Adrenal gland (tissue), 12 donors: Measurements from ENCODE around the gene SIGLEC9. TPM values are rescaled to one million over a fixed set of nuclear protein-coding genes. Genes with fewer than 3 reads are reported as not detected.

ENCODE experiments used
- DNase-seq, 7 donors: peaks; one replicate each; pipeline ENCODE4 v3.0.0-alpha.2; 2019 to 2020
- H3K27ac ChIP-seq, 5 donors: fragments of 200-600 bp; sonication (generic) in 4 of 5; 1 replicate in 3 of 5; 2 replicates in 2 of 5; pipeline versions ENCODE4 v1.5.1 to v1.8.0; 2016 to 2020; ENCODE audit warnings: mild to moderate bottlenecking in 1 of 5
- H3K27me3 ChIP-seq: fragments of 200-600 bp; 2 replicates; pipeline ENCODE4 v1.8.0; 2021
- H3K36me3 ChIP-seq, 2 donors: fragments of 200-600 bp; replicated peaks in 1 of 2; 1 replicate in 1 of 2; 2 replicates in 1 of 2; pipeline versions ENCODE4 v1.5.1 to v1.8.0; 2018 to 2022
- H3K4me1 ChIP-seq, 2 donors: fragments of 200-600 bp; replicated peaks in 1 of 2; 1 replicate in 1 of 2; 2 replicates in 1 of 2; pipeline versions ENCODE4 v1.5.1 to v1.8.0; 2018 to 2021
- H3K4me3 ChIP-seq, 4 donors: fragments of 200-600 bp; sonication (generic) in 3 of 4; one replicate each; pipeline ENCODE4 v1.5.1; 2016 to 2018
- H3K9me3 ChIP-seq, 3 donors: fragments of 200-600 bp; sonication (generic) in 1 of 3; replicated peaks in 1 of 3; 1 replicate in 2 of 3; 2 replicates in 1 of 3; pipeline versions ENCODE4 v1.5.1 to v1.8.0; 2016 to 2021
- POLR2A ChIP-seq, 2 donors: fragments of 450-650 bp; IDR thresholded peaks; one replicate each; pipeline ENCODE4 v1.6.1; 2017; ENCODE audit warnings: antibody characterized with exemption in 2 of 2, mild to moderate bottlenecking in 2 of 2, moderate library complexity in 1 of 2
- WGBS, 4 donors: extraction: QIAGEN DNeasy Blood & Tissue Kit in 2 of 4; methylation state at CpG; one replicate each; pipeline versions ENCODE4 v1.1.5 to v1.1.7; 2013 to 2017; 5-methylcytosine and 5-hydroxymethylcytosine counted together
- intact Hi-C, 2 donors: fragments of 100-400 bp; cut with DNase I; formaldehyde crosslinking; loops; one replicate each; pipeline versions ENCODE4 v1.14.1 to v1.15.0; 2022 to 2023
- polyA plus RNA-seq, 3 donors: library from polyadenylated mRNA; stranded (reverse); fragments of 200-250 nt in 2 of 3; fragments of 350-450 nt in 1 of 3; fragmentation: Illumina TruSeq in 1 of 3; extraction: RNeasy Lipid Tissue Mini Kit (QIAGEN cat#74804) in 1 of 3; gene quantifications; one replicate each; pipeline ENCODE4 v1.2.3, GENCODE V29; 2013 to 2014
- total RNA-seq, 9 donors: library from RNA; depleted of rRNA in 4 of 9; stranded (reverse); fragments of >200 nt in 4 of 9; fragments of 120-200 nt in 1 of 9; fragmentation: NEBNext Ultra II Directional in 1 of 9; extraction: Animal tissue kit (Norgen Biotek cat#: 25700) in 1 of 9; gene quantifications; one replicate each; pipeline versions ENCODE4 v1.1.0 to v1.2.4, GENCODE V29; 2013 to 2023
- TF ChIP-seq, protein P1 (sequence below), 6 experiments: fragments of 450-650 bp in 4 of 6; fragments of 200-600 bp in 2 of 6; sonication (generic) in 1 of 6; IDR thresholded peaks; 1 replicate in 5 of 6; 2 replicates in 1 of 6; pipeline versions ENCODE4 v1.5.1 to v1.8.0; 2016 to 2021; ENCODE audit warnings: antibody characterized with exemption in 6 of 6, mild to moderate bottlenecking in 2 of 6, moderate library complexity in 1 of 6
- donor health status: healthy with polysubstance abuse.
- donor health status: Bipolar disorder and iron deficiency.
- donor health status: DM: yes; HTN: yes; CAD: no.
- donor health status: DM: no; HTN: no; CAD: no.
- donor health status: DM: no; HTN: no; CAD: no.
- donor health status: DM: yes; HTN: yes; CAD: no.

SIGLEC9 gene
- total and polyA plus RNA-seq, 12 donors = 1.5 to 29.7 (median 9.9) TPM

DNA sequence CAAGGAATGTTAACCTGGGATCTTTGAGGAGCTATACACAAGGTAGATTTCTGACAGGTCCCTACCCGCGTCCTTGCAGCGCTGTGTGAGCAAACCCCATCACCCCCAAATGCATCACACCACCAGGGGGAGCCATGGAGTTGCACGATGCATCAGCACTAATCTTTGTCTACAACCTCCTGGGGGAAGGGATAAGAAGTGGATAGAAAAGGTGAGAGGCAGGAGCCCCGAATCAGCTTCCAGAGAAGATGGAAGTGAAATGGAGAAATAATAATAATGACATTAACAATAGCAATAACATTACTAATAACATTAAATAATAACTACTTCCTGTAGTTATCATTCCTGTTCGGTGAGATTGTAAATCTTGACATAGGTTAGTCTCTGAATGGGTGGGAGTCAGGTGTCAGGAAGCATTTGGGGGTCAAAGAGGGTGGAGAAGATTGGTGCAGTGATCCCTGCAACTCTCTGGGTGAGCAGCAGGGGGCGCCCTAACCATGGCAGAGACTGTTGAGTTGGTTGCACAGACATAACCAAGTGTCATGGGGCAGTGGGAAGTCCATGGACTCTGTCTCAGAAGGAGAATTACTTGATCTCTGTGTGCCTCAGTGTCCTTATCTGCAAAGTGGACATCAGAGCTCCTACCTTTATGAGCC, 33.9 kb downstream of the SIGLEC9 start:
- Histone ChIP-seq H3K4me1 (no peaks in the 10 kb centered on the region), H3K9me3 (no peaks in the 10 kb centered on the region), H3K36me3 (no peaks in the 10 kb centered on the region), H3K27me3 (no peaks in the 10 kb centered on the region), H3K4me3 (no peak overlapping the region), H3K27ac (no peak overlapping the region)
- 25 to 38% (median 31%) methylated on average over 7 of the region's 7 CpGs for WGBS, 4 donors
- TF ChIP-seq POLR2A (IDR thresholded peaks at IDR 0.05) = no peak
- TF ChIP-seq, protein P1, sequence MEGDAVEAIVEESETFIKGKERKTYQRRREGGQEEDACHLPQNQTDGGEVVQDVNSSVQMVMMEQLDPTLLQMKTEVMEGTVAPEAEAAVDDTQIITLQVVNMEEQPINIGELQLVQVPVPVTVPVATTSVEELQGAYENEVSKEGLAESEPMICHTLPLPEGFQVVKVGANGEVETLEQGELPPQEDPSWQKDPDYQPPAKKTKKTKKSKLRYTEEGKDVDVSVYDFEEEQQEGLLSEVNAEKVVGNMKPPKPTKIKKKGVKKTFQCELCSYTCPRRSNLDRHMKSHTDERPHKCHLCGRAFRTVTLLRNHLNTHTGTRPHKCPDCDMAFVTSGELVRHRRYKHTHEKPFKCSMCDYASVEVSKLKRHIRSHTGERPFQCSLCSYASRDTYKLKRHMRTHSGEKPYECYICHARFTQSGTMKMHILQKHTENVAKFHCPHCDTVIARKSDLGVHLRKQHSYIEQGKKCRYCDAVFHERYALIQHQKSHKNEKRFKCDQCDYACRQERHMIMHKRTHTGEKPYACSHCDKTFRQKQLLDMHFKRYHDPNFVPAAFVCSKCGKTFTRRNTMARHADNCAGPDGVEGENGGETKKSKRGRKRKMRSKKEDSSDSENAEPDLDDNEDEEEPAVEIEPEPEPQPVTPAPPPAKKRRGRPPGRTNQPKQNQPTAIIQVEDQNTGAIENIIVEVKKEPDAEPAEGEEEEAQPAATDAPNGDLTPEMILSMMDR (IDR thresholded peaks at IDR 0.05) = peak; percentile 23 to 73 (median 62)
- peak in 6 of 7 donors; percentile 45 to 75 (median 61) for DNase-seq
- intact Hi-C loops = no loop called here

- Histone ChIP-seq H3K27ac (no peak overlapping the region), H3K9me3 (no peaks in the 10 kb centered on the region), H3K4me3 (no peak overlapping the region), H3K36me3 (no peaks in the 10 kb centered on the region), H3K27me3 (no peaks in the 10 kb centered on the region), H3K4me1 (no peaks in the 10 kb centered on the region)
- WGBS, 4 donors = 77 to 87% (median 85%) methylated on average over 4 of the region's 4 CpGs
- no peak for DNase-seq
- intact Hi-C loops = no loop called here
- no peak for TF ChIP-seq POLR2A (IDR thresholded peaks at IDR 0.05)
- TF ChIP-seq, protein P1 (IDR thresholded peaks at IDR 0.05) = no peak
These were observed 35.0 kb downstream of the SIGLEC9 start for GRCh38 chr19:51159656-51160055.

DNA sequence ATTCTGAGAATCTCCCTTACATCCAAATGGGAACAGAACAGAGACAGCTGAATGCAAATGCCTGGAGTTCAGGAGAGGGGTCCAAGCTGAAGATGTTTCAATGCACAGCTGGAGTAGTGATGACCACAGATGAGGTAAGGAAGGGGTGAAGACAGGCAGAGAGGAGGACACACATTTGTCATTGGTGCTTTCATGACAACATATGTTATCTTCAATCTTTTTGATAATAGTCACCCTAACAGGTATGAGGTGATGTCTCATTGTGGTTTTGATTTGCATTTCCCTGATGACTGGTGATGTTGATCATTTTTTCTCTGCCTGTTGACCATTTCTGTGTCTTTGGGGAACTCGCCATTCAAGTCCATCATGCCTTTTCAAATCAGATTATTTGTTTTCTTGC, 36.6 kb downstream of the SIGLEC9 start:
- no peak for TF ChIP-seq POLR2A (IDR thresholded peaks at IDR 0.05)
- TF ChIP-seq, protein P1 (IDR thresholded peaks at IDR 0.05) = no peak

DNA sequence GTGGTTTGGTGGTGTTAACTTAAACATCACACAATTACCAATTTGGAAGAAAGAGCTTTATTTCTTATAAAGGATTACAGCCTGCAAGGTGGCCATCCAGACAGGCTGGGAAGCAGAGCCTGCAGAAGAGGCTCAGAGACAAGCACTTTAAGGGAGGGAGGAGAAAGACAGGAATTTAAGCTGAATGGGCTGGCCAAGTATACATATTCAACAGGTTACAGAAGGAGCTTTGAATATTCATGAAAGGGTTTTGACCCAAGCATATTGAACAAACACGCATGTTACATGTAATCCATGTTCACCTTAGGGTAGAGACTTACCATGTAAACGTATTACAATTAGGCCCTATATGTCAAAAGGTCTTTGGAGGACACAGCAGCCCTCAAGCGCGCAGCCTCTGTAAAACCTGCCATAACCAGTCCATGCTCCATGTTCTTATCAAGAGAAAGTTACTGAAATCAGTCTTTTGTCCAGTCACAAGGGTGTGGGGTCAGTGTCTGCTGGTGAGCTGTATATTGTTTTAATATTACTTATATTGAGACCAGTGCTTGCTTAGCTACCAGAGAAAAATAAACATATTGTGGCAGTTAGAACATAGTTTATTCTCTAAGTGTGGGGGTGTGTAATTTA, 37.3 kb downstream of the SIGLEC9 start:
- no peak for DNase-seq
- Histone ChIP-seq H3K9me3 (no peaks in the 10 kb centered on the region), H3K36me3 (no peaks in the 10 kb centered on the region), H3K27ac (no peak overlapping the region), H3K4me1 (no peaks in the 10 kb centered on the region), H3K4me3 (no peak overlapping the region), H3K27me3 (no peaks in the 10 kb centered on the region)
- WGBS, 4 donors = 86 to 92% (median 89%) methylated on average over 4 of the region's 4 CpGs
- TF ChIP-seq, protein P1 (IDR thresholded peaks at IDR 0.05) = no peak
- TF ChIP-seq POLR2A (IDR thresholded peaks at IDR 0.05) = no peak
- intact Hi-C loops = no loop called here

More for the DNA sequence above, 36.6 kb downstream of the SIGLEC9 start:
- H3K4me3 ChIP-seq = no peak overlapping the region
- no peak overlapping the region for H3K27ac ChIP-seq
- WGBS, 4 donors = 76 to 85% (median 80%) methylated on average over 1 of the region's 1 CpG
- H3K36me3 ChIP-seq = no peaks in the 10 kb centered on the region
- DNase-seq = no peak
- no peaks in the 10 kb centered on the region for H3K9me3 ChIP-seq
- no peaks in the 10 kb centered on the region for H3K4me1 ChIP-seq
- no peaks in the 10 kb centered on the region for H3K27me3 ChIP-seq
- intact Hi-C loops = no loop called here
